HG03432 (cell line): ENCODE results near the gene MCOLN1.
"Not testable (repeated sequence)": the region's sequence is repeated elsewhere in the genome, so short reads cannot be mapped to it uniquely, and the experiment has no call there.

Experiments
- ATAC-seq: cut with Tn5 transposase; IDR thresholded peaks from one replicate; pipeline ENCODE4 v1.9.1; 2021; ENCODE audit warnings: mild to moderate bottlenecking, moderate library complexity; ENCODE audit not compliant: unreplicated experiment

Gene MCOLN1

DNA sequence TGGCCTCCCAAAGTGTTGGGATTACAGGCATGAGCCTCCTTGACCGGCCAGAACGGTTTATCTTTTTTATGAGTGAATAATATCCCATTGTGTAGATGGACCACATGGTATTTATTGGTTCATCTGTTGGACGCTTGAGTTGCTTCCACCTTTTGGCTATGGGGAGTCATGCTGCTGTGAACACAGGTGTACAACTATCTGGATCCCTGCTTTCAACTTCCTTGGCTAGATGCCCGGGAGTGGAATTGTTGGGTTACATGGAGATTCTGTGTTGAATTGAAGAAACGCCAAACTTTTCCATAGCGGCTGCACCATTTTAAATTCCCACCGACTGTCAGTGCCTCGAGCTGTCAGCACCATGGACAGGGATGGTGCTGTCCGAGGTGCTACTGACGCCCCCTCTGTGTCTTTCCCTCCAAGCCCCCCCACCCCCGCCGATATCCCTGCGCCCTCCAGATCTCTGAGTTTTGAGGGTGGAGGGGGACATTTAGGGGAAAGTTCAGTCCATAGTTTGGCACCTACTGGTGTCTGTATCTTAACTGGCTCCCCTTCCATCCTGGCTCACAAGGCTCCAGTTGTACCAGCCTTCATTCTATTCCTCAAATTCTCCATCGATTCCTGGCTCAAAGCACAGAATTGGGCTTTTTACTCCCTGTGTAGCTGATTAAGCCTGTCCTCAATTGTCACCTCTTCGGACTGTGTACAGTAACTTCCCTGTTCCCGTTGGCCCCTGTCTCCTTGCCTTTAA lies 40.4 kb downstream of the MCOLN1 start:
- no peak for ATAC-seq

DNA sequence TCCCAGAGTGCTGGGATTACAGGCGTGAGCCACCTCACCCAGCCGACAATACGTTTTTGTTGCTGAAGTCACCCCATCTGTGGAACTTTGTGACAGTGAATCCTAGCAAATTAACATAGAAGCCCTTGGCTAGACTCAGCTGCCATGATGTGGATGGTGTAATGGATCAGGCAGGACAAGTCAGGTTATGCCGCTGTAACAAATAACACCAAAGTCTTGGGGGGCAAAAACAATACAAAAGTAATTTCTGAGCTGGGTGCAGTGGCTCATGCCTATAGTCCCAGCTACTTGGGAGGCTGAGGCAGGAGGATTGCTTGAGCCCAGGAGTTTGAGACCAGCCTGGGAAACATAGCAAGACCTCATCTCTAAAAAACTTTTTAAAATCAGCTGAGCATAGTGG lies 42.4 kb downstream of the MCOLN1 start:
- no peak for ATAC-seq

DNA sequence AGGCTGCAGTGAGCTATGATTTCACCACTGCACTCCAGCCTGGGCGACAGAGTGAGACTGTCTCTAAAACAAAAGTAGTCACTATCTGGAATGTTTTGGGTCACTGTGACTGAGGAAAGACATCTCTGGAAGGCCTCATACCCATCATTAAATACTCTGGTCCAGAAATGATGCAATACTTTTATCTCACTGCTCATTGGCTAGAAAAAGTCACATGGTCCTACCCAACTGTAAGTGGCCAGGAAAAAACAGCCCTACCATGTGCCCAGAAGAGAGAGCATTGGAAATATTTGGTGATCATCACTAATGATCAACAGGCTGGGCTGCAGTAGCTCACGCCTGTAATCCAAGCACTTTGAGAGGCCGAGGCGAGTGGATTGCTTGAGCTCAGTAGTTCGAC lies 42.9 kb downstream of the MCOLN1 start:
- no peak for ATAC-seq

DNA sequence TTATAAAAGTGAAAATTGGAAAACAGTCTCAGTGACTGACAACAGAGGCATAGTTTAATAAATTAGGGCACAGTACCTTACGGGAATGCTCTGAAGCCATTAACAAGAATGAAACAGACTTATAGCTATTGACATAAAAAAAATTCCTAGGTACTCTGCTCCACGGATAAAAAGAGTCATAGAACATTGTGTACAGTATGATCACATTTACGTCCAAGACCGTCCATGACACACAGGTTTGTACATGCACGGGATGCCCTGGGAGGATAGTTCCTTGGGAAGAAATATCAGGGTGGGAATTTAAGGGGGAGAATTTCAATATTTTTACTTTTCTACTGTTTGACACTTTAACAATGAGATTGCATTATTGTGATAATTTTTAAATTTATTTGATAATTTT lies 48.3 kb downstream of the MCOLN1 start:
- no peak for ATAC-seq

DNA sequence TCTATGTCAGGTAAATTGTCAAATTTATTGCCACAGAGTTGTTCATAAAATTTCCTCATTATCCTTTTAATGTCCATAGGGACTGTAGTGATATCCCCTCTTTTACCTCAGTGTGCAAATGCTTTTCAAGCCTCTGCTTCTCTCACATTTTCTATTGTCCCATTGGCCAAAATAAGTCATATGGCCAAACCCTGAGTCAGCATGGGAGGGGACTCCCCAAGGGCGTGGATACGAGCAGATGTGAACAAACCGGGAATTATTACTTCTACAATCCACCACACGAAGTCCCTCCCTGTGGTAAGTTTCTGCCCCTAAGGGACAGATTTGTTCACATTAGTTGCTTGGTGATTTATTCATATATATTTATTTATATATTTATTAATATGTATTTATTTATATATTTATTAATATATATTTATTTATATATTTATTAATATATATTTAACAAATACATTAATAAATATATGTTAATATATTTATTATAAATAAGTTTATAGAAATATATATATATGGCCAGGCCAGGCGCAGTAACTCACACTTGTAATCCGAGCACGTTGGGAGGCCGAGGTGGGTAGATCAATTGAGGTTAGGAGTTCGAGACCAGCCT lies 53.1 kb downstream of the MCOLN1 start:
- no peak for ATAC-seq

DNA sequence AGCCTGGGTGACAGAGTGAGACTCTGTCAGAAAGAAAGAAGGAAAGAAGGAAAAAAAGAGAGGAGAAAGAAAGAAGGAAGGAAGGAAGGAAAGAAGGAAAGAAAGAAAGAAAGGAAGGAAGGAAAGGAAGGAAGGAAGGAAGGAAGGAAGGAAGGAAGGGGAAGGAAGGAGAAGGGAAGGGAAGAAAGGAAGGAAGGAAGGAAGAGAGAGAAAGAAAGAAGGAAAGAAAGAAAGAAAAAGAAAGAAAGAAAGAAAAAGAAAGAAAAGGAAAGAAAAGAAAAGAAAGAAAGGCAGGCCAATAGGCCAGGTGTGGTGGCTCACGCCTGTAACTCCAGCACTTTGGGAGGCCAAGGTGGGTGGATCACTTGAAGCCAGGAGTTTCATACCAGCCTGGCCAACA lies 55.0 kb downstream of the MCOLN1 start:
- ATAC-seq: not testable (repeated sequence)

GRCh38 chr19:7578127-7578526 lies 55.7 kb downstream of the MCOLN1 start:
- ATAC-seq: no peak

DNA sequence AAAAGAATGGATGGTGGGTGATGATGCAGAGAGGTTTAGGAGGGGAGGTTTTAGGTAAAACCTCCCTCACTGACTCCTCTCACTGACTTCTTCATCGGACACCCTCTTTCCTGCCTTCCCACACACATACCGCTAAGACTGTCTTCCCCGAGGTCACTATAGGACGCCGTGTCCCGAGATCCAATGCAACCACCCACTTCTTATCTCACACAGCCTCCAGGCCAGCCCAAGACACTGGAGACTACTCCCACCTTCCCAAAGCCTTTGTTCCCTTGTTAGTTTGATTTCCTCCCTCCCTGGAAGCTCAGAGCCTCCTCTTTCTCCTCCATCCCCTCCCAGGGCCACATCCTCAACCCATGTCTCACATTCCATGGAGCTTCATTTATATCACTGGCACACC lies 56.8 kb downstream of the MCOLN1 start:
- no peak for ATAC-seq

DNA sequence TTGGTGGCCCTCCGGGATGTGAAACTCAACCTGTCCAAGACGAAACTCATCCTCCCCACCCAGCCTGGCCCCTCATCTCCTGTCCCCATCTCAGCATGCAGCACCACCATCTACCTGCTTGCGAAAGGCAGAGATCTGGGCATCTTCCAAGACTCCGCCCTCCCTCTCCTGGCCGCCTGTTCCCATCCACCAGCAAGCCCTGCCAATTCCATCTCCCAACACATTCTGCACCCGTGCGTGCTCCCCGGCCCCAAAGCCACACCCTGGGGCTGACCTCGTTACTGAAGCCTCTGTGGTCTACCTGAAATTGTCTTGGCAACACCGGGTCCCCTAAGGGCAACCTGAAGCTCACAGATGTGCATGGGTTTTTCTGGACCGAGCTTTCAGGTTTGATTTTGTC lies 60.0 kb downstream of the MCOLN1 start:
- ATAC-seq: no peak
